Small intestine (tissue), 7 donors: ENCODE measurements around the gene ANXA2R. TPM values are rescaled to one million over a fixed set of nuclear protein-coding genes. Genes with fewer than 3 reads are reported as not detected.

ENCODE experiments used
- DNase-seq, 2 donors: peaks; one replicate each; pipeline versions ENCODE4 v3.0.0 to v3.0.0-alpha.2; 2013
- FAIRE-seq: peaks from 2 replicates; lab custom pipeline; 2012; peaks lifted over from hg19 to GRCh38; lab: Jason Lieb, UNC
- H3K27ac ChIP-seq, 3 donors: one replicate each; pipeline ENCODE4 v1.5.1; 2013; ENCODE audit warnings: low read length in 2 of 3, mild to moderate bottlenecking in 2 of 3, control low read depth in 1 of 3, inconsistent platforms in 1 of 3, low read depth in 1 of 3, moderate library complexity in 1 of 3
- H3K27me3 ChIP-seq, 3 donors: one replicate each; pipeline ENCODE4 v1.6.1; 2013; ENCODE audit warnings: low read length in 3 of 3, inconsistent platforms in 1 of 3; ENCODE audit not compliant: control insufficient read depth in 3 of 3, insufficient read depth in 3 of 3
- H3K36me3 ChIP-seq, 3 donors: one replicate each; pipeline ENCODE4 v1.6.1; 2013; ENCODE audit warnings: low read length in 3 of 3, inconsistent platforms in 1 of 3, low read depth in 1 of 3, mild to moderate bottlenecking in 1 of 3, moderate library complexity in 1 of 3; ENCODE audit not compliant: control insufficient read depth in 3 of 3, insufficient read depth in 2 of 3
- H3K4me1 ChIP-seq, 3 donors: one replicate each; pipeline ENCODE4 v1.6.1; 2013; ENCODE audit warnings: low read length in 2 of 3, inconsistent platforms in 1 of 3, low read depth in 1 of 3, mild to moderate bottlenecking in 1 of 3, moderate library complexity in 1 of 3; ENCODE audit not compliant: control insufficient read depth in 3 of 3, insufficient read depth in 2 of 3
- H3K4me3 ChIP-seq, 3 donors: one replicate each; pipeline ENCODE4 v1.5.1; 2013; ENCODE audit warnings: low read length in 3 of 3, control low read depth in 1 of 3, inconsistent platforms in 1 of 3, low read depth in 1 of 3, mild to moderate bottlenecking in 1 of 3, moderate library complexity in 1 of 3
- H3K9me3 ChIP-seq, 2 donors: one replicate each; pipeline ENCODE4 v1.6.1; 2013; ENCODE audit warnings: low read depth in 1 of 2, low read length in 1 of 2; ENCODE audit not compliant: control insufficient read depth in 2 of 2, insufficient read depth in 1 of 2
- WGBS, 3 donors: extraction: QIAGEN DNeasy Blood & Tissue Kit; methylation state at CpG; one replicate each; pipeline ENCODE4 v1.1.7; 2013; 5-methylcytosine and 5-hydroxymethylcytosine counted together
- polyA plus RNA-seq, 4 donors: library from polyadenylated mRNA; stranded (reverse) in 3 of 4; unstranded in 1 of 4; fragments of 200-250 nt in 3 of 4; fragments of 120-200 nt in 1 of 4; gene quantifications; one replicate each; pipeline versions ENCODE4 v1.2.1 to v1.2.3, GENCODE V29; 2013
- donor health status: healthy with polysubstance abuse.
- donor health status: control.
- donor health status: control.
- donor health status: Bipolar disorder and iron deficiency.
- donor health status: healthy.

ANXA2R gene
- polyA plus RNA-seq, 4 donors: 0.67 to 5.1 (median 2.7) TPM

DNA sequence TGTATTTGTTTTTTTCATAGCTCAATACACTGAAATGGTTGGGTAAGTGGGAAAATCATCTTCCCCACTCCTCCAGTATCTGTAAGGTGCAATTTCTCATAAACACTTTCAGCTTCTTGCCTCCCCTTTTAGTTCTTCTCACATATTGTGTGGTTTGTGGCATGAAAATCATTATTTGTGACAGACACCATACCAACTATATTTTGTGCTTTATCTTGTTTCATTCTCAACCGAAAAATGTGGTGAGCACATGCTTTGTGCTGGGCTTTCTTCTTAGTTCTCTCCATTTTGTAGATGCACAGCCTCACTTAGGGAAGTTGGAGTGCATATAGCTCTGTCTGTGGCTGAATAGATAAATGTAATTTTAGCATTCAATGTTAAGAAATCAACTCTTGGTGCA, 6.4 kb upstream of the ANXA2R start:
- Histone ChIP-seq H3K4me1 (peaks cover 0 to 19% (median 0%) of the 10 kb centered on the region in 3 donors), H3K27ac (no peak overlapping the region), H3K36me3 (no peaks in the 10 kb centered on the region), H3K4me3 (no peak overlapping the region), H3K27me3 (peaks cover 0 to 48% (median 0%) of the 10 kb centered on the region in 3 donors), H3K9me3 (peaks cover 0 to 4% of the 10 kb centered on the region in 2 donors)
- WGBS, 3 donors: 84 to 91% (median 91%) methylated on average over 1 of the region's 1 CpG
- FAIRE-seq: no peak
- no peak for DNase-seq

DNA sequence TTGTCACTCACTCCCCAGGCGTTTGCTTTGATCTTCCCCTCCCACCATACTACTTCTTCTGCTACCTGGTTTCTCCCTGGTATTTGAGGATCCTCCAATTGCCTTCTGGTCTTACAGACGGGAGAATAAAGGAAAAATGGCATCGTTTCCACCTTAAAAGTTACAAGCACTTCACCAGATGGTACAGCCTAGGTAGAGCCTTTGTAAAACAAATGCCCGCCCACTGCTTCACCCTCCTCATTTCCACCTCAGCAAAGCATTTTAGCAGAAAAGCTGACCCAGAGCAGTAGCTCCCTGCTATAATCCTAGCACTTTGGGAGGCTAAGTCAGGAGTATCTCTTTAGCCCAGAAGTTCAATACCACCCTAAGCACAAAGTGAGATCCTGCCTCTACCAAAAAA, 5.1 kb upstream of the ANXA2R start:
- no peaks in the 10 kb centered on the region for H3K36me3 ChIP-seq
- H3K9me3 ChIP-seq: peaks cover 0 to 4% of the 10 kb centered on the region in 2 donors
- 39 to 57% (median 50%) methylated on average over 4 of the region's 4 CpGs for WGBS, 3 donors
- H3K27ac ChIP-seq: no peak overlapping the region
- H3K4me3 ChIP-seq: no peak overlapping the region
- H3K27me3 ChIP-seq: peaks cover 0 to 61% (median 0%) of the 10 kb centered on the region in 3 donors
- FAIRE-seq (no peak), DNase-seq (no peak)
- peaks cover 0 to 28% (median 0%) of the 10 kb centered on the region in 3 donors for H3K4me1 ChIP-seq

DNA sequence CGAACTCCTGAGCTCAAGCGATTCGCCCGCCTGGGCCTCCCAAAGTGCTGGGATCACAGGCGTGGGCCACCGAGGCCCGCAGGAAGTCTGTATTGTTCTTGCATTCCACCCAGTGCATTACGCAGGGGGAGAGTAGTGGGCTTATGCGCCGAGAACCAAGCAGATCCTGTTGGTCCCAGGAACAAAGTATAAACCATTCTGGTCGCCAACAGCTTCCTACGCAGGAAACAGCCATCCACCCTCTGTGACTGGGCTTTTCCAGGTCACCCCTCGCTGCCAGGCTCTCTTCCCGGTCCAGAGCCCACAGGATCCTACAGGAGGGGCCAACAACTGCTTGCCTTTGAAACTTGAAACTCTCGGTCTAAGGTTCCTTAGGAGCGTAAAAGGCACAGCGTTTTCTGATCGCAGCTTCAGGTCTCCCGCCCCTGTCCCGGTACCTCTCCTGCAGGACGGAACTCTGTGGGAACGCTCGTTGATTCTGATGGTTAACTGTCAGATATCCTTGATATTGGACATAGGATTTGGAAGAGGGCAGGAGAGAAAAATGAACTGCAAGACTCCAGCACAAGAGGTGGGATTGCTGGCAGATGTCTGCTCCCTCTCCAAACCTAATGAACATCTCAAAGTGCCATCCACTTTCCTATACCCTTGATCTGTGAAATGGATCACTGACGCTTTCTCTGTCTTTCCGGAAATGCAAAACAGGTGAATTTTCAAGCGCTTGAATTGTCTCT, 4.2 kb upstream of the ANXA2R start:
- 33 to 55% (median 44%) methylated on average over 26 of the region's 26 CpGs for WGBS, 3 donors

DNA sequence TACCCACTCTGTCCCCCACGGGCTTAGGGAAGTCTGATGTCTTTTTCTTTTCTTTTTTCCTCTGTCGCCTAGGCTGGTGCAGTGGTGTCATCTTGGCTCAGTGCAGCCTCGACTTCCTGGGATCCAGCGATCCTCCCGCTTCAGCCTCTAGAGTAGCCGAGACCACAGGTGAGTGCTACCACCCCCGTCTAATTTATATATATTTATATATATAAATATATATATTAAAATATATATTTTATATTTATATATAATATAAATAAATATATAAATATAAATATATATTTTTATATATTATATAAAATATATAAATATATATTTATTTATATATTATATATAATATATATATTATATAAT, 3.3 kb upstream of the ANXA2R start:
- 11 to 19% (median 11%) methylated on average over 7 of the region's 7 CpGs for WGBS, 3 donors
- Histone ChIP-seq H3K4me3 (peak overlapping the region in 2 of 3 donors; percentile 50 to 67), H3K4me1 (peaks cover 0 to 28% (median 0%) of the 10 kb centered on the region in 3 donors), H3K27ac (peak overlapping the region in 1 of 3 donors; percentile 96), H3K9me3 (peaks cover 0 to 15% of the 10 kb centered on the region in 2 donors), H3K36me3 (no peaks in the 10 kb centered on the region), H3K27me3 (peaks cover 0 to 76% (median 7%) of the 10 kb centered on the region in 3 donors)
- no peak for FAIRE-seq
- DNase-seq: no peak

More for the DNA sequence above, 4.2 kb upstream of the ANXA2R start:
- Histone ChIP-seq H3K9me3 (peaks cover 0 to 10% of the 10 kb centered on the region in 2 donors), H3K4me1 (peaks cover 0 to 28% (median 0%) of the 10 kb centered on the region in 3 donors), H3K4me3 (no peak overlapping the region), H3K27ac (peak overlapping the region in 1 of 3 donors; percentile 4), H3K36me3 (no peaks in the 10 kb centered on the region), H3K27me3 (peaks cover 0 to 69% (median 4%) of the 10 kb centered on the region in 3 donors)
- FAIRE-seq: no peak
- no peak for DNase-seq

DNA sequence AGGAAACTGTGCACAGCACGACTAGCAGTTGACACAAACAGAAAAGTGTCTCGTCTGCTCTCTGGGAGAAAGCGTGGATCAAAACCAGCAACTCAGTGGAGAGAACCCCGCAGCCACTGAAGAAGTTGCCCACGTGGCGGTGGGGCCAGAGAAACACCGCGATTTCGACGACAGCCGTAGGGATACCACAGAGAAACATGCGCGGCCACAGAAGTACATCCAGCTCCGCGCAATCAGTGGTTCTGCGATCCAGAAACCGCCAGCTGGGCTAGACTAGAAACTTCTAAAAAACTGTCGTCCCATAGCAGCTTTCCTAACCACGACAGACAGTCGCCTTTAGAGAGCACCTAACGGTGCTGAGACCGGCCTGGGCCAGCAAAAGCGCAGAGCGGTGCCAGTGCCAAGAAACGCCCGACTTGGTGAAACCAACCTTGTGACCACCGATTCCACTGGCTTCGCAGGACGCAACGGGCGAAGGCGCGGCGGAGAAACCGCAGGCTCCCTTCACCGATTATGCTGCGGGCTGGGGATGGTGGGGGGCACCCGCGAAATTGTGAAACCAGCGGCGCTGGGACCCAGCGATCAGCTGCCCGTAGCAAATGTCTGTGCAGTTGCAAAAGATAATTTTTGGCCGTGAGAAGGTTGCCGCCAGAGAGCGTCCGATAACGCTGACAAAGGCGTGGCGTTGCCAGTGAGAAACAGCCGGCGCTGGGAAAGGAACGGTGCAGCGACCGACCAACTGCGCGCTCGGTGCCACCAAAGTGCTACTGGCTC, 2.7 kb upstream of the ANXA2R start:
- FAIRE-seq (no peak), DNase-seq (peak; percentile 45 to 59)
- Histone ChIP-seq H3K36me3 (no peaks in the 10 kb centered on the region), H3K27me3 (peaks cover 0 to 81% (median 7%) of the 10 kb centered on the region in 3 donors), H3K9me3 (peaks cover 0 to 18% of the 10 kb centered on the region in 2 donors), H3K4me1 (peaks cover 0 to 32% (median 0%) of the 10 kb centered on the region in 3 donors), H3K4me3 (peak overlapping the region; percentile 22 to 67 (median 50)), H3K27ac (peak overlapping the region; percentile 32 to 96 (median 84))
- WGBS, 3 donors: 1 to 2% (median 1%) methylated on average over 58 of the region's 58 CpGs

DNA sequence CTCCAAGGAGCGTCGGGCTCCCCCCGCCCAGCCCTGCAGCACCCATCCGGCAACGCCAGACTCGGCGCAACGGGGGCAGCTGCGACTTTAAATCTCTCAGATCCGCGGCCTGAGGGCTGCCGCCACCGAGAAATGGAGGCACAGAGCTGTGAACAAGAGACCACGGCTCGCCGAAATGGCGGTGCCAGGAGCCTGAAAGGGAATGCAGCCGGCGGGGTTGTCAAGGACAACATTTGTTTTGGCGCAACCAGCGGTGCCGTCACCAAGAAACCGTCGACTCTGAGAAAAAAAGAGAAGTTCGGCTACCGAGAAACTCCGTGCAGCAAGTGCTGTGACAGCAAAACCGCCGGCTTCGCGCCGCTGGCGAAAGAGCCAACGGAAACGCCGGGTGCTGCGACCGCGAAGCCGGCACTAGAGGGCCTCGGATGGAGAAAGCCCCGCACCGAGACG, 2.1 kb upstream of the ANXA2R start:
- 0% methylated on average over 44 of the region's 44 CpGs for WGBS, 3 donors
- Histone ChIP-seq H3K4me1 (peaks cover 0 to 37% (median 3%) of the 10 kb centered on the region in 3 donors), H3K4me3 (peak overlapping the region; percentile 50 to 80 (median 67)), H3K36me3 (no peaks in the 10 kb centered on the region), H3K27ac (peak overlapping the region; percentile 7 to 96 (median 84)), H3K27me3 (peaks cover 0 to 86% (median 9%) of the 10 kb centered on the region in 3 donors), H3K9me3 (peaks cover 0 to 18% of the 10 kb centered on the region in 2 donors)
- FAIRE-seq: no peak
- peak; percentile 61 to 83 for DNase-seq

- 0 to 1% (median 1%) methylated on average over 27 to 33 of the region's 33 CpGs for WGBS, 3 donors
- no peaks in the 10 kb centered on the region for H3K36me3 ChIP-seq
- peak overlapping the region; percentile 50 to 80 (median 67) for H3K4me3 ChIP-seq
- FAIRE-seq (no peak), DNase-seq (peak; percentile 42 to 80)
- H3K9me3 ChIP-seq: peaks cover 0 to 18% of the 10 kb centered on the region in 2 donors
- H3K27me3 ChIP-seq: peaks cover 0 to 86% (median 9%) of the 10 kb centered on the region in 3 donors
- peak overlapping the region; percentile 7 to 96 (median 84) for H3K27ac ChIP-seq
- peaks cover 0 to 41% (median 4%) of the 10 kb centered on the region in 3 donors for H3K4me1 ChIP-seq
Measured at GRCh38 chr5:43041669-43042175, 1.6 kb upstream of the ANXA2R start.
